ENCODE results near the gene GTF3C1.

The GTF3C1 gene

DNA sequence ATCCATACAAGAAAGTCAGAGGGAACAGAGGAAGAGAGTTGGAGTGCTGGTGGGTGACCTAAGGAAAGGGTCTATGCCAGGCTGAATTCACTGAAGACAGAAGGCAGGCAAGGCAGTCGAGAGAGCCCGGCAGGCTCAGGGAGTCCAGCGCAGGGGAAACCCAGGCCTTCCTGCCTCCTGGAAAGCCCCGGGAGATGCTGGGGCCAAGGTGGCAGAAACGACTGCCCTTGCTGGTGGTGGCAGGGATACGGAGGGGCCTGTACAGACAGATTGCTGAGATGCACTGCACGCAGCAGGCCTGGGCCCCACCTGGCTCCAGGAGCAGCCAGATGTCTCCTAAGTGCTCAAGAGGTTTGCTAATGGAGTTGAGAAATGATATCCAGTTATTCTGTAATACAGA lies 59.8 kb downstream of the GTF3C1 start:
- TF ChIP-seq ZFX (IDR thresholded peaks at IDR 0.05; ENCODE audit: borderline replicate concordance) (no peak), CTCF (IDR thresholded peaks at IDR 0.05) (no peak)
- H3K27ac ChIP-seq, result no peak overlapping the region

DNA sequence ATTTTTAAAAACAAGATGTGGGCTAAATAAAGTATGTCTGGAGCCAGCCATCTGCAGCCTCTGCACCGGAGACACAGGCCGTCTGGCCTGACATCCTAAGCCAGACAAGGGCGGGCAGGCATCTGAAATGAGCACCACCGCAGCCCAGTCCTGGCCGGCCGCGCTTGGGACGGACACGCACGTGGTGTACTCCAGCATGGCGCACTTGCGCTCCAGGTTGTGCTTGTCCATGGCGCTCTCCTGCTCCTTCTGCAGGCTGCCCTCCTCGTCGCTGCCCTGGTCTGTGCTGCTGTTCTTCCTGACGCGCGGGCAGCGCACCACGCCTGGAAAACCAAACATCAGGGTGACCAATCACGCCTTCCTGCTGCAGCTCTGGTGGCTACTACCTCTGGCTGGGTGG lies 60.3 kb downstream of the GTF3C1 start:
- H3K27ac ChIP-seq, result no peak overlapping the region
- TF ChIP-seq ZFX (IDR thresholded peaks at IDR 0.05; ENCODE audit: borderline replicate concordance) (no peak), CTCF (IDR thresholded peaks at IDR 0.05) (no peak)

GRCh38 chr16:27486760-27487159 lies 63.0 kb downstream of the GTF3C1 start:
- TF ChIP-seq CTCF (IDR thresholded peaks at IDR 0.05) (no peak), ZFX (IDR thresholded peaks at IDR 0.05; ENCODE audit: borderline replicate concordance) (no peak)
- no peak overlapping the region for H3K27ac ChIP-seq

- TF ChIP-seq CTCF (IDR thresholded peaks at IDR 0.05) (no peak), ZFX (IDR thresholded peaks at IDR 0.05; ENCODE audit: borderline replicate concordance) (no peak)
- no peak overlapping the region for H3K27ac ChIP-seq
Observed at GRCh38 chr16:27486344-27486743, 63.4 kb downstream of the GTF3C1 start.

GRCh38 chr16:27485811-27486210 lies 63.9 kb downstream of the GTF3C1 start:
- no peak overlapping the region for H3K27ac ChIP-seq
- TF ChIP-seq ZFX (IDR thresholded peaks at IDR 0.05; ENCODE audit: borderline replicate concordance) (no peak), CTCF (IDR thresholded peaks at IDR 0.05) (no peak)

DNA sequence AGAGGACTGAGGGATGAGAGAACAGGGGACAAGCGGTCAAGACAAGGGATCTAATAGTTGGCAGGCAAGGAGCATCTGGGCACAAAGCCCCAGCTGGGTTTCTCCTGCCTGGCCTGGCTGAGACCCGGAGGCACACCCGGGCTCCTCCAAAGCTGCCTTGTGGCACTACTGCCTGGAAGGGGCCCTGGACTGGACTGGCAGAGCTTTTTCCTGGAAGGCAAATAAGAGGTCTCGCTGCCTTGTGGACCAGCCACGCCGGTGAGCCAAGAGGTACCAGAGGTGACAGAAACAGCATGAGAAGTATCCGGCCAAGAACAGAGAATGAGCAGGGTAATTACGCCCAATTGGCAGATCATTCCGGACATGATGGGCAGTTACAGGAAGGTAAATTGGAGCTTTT lies 64.6 kb downstream of the GTF3C1 start:
- H3K27ac ChIP-seq, result no peak overlapping the region
- TF ChIP-seq CTCF (IDR thresholded peaks at IDR 0.05) (no peak), ZFX (IDR thresholded peaks at IDR 0.05; ENCODE audit: borderline replicate concordance) (no peak)

DNA sequence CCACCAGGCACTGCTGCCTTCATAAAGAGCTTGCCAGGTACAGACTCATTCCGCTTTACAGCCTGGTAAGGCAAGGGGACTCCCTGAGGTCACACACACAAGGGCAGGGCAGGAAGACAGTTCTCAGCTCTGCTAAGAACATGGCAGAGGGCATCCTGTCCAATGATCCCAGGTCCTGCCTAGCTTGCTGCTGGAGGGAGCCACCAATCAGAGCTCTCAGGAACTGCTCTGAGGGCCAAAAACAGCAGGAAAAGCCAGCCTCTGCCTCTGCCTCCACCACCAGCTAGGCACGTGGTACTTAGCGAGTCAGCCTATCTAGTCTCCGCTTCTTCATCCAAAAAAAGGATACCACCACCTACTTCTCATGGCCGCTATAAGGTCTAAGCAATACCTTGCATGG lies 66.1 kb downstream of the GTF3C1 start:
- TF ChIP-seq CTCF (IDR thresholded peaks at IDR 0.05), result no peak
- no peak for TF ChIP-seq ZFX (IDR thresholded peaks at IDR 0.05; ENCODE audit: borderline replicate concordance)
- no peak overlapping the region for H3K27ac ChIP-seq

Data from 22Rv1 (cell line).